Neutrophil (primary cell): ENCODE measurements around the gene FAM3D.

Source experiments
- H3K27ac ChIP-seq: fragments of 200-600 bp; sonication (generic); 2 replicates; pipeline ENCODE4 v1.5.1; 2016; ENCODE audit warnings: mild to moderate bottlenecking, moderate library complexity
- H3K27me3 ChIP-seq: fragments of 200-600 bp; sonication (generic); 2 replicates; pipeline ENCODE4 v1.6.0; 2016; ENCODE audit warnings: mild to moderate bottlenecking
- H3K36me3 ChIP-seq: fragments of 200-600 bp; sonication (generic); 2 replicates; pipeline ENCODE4 v1.5.1; 2017
- H3K4me1 ChIP-seq, 2 experiments: fragments of 200-600 bp in 1 of 2; sonication (generic) in 1 of 2; 1 replicate in 1 of 2; 2 replicates in 1 of 2; pipeline versions ENCODE4 v1.5.1 to v1.6.1; 2013 to 2016; ENCODE audit warnings: low read depth in 1 of 2, low read length in 1 of 2, mild to moderate bottlenecking in 1 of 2, moderate library complexity in 1 of 2; ENCODE audit not compliant: control insufficient read depth in 1 of 2, insufficient read depth in 1 of 2
- H3K4me3 ChIP-seq, 2 experiments: fragments of 200-600 bp in 1 of 2; sonication (generic) in 1 of 2; 1 replicate in 1 of 2; 2 replicates in 1 of 2; pipeline ENCODE4 v1.5.1; 2013 to 2016; ENCODE audit warnings: low read depth in 1 of 2, low read length in 1 of 2, mild to moderate bottlenecking in 1 of 2, moderate library complexity in 1 of 2
- H3K9me3 ChIP-seq: fragments of 200-600 bp; sonication (generic); 2 replicates; pipeline ENCODE4 v1.5.1; 2016
- TF ChIP-seq, protein P1 (sequence below): fragments of 200-600 bp; sonication (generic); IDR thresholded peaks from 2 replicates; pipeline ENCODE4 v1.5.1; 2016; ENCODE audit warnings: antibody characterized with exemption

FAM3D gene

GRCh38 chr3:58664611-58665010, 2.0 kb downstream of the FAM3D start:
- Histone ChIP-seq H3K27ac (no peak overlapping the region), H3K4me3 (no peak overlapping the region), H3K4me1 (peaks cover 0 to 13% of the 10 kb centered on the region in 2 experiments), H3K9me3 (no peaks in the 10 kb centered on the region), H3K36me3 (no peaks in the 10 kb centered on the region), H3K27me3 (no peaks in the 10 kb centered on the region)
- TF ChIP-seq, protein P1, sequence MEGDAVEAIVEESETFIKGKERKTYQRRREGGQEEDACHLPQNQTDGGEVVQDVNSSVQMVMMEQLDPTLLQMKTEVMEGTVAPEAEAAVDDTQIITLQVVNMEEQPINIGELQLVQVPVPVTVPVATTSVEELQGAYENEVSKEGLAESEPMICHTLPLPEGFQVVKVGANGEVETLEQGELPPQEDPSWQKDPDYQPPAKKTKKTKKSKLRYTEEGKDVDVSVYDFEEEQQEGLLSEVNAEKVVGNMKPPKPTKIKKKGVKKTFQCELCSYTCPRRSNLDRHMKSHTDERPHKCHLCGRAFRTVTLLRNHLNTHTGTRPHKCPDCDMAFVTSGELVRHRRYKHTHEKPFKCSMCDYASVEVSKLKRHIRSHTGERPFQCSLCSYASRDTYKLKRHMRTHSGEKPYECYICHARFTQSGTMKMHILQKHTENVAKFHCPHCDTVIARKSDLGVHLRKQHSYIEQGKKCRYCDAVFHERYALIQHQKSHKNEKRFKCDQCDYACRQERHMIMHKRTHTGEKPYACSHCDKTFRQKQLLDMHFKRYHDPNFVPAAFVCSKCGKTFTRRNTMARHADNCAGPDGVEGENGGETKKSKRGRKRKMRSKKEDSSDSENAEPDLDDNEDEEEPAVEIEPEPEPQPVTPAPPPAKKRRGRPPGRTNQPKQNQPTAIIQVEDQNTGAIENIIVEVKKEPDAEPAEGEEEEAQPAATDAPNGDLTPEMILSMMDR = no peak

DNA sequence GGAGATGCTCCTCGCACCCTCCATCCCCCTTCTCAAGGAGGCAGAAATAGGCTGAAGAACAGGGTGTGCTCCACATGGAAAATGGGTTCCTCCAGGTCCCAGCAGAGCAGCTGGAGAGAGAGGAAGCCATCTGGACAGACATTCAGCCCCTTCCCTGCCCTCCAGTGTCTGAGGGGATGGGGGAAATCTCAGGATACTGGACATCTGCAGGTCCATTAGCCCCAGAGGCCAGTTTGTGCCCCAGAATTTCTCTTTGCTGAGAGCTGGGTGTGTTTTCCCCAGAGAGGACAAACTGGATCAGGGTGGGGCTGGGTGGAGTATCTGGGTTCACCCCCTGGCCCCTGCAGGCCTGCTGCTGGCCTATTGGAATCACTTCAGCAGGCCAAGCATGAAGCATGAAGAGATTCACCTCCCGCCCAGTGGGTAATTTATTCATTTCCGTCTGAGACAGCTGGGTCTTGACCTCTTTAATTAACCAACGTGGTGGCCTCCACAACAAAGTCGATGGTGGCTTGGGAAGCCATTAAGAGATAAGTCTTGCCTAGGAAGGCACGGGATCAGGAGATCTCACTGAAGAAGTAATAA, 4.6 kb downstream of the FAM3D start:
- H3K4me1 ChIP-seq = peaks cover 0 to 6% of the 10 kb centered on the region in 2 experiments
- TF ChIP-seq, protein P1 = no peak
- H3K36me3 ChIP-seq = no peaks in the 10 kb centered on the region
- no peak overlapping the region for H3K4me3 ChIP-seq
- H3K27me3 ChIP-seq = no peaks in the 10 kb centered on the region
- no peak overlapping the region for H3K27ac ChIP-seq
- no peaks in the 10 kb centered on the region for H3K9me3 ChIP-seq

GRCh38 chr3:58660998-58661397, 5.6 kb downstream of the FAM3D start:
- Histone ChIP-seq H3K9me3 (no peaks in the 10 kb centered on the region), H3K36me3 (no peaks in the 10 kb centered on the region), H3K4me3 (no peak overlapping the region), H3K4me1 (no peaks in the 10 kb centered on the region), H3K27me3 (no peaks in the 10 kb centered on the region), H3K27ac (no peak overlapping the region)
- TF ChIP-seq, protein P1 = no peak

DNA sequence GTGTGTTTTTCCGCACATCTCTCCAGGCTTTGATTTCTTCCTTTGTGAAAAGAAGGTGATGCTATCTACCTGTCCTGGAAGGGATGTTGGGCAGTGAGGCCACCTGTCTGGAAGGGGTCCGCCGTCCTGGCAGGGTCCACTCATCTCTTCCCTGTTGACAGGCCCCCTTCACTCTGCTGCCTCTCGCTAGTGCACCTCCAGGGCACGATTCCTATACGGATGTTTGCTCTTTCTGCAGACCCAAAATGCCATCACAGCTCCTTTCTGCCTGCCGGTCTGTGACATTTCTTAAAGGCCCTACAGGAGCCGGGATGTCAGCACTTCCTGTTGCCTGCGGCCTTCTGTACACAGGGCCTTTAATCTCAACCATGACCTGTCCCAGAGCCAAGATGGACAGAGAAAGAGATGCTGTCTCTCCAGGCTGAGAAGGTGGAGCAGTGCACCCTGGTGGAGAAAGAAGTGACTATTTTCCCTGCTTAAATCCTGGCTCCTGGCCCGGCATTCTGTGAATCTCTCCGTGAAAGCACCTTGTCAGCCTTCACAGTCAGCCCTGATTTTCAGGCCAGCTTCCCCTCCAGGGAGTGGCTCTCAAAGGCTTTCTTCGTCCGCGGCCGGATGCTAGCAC, 7.4 kb downstream of the FAM3D start:
- TF ChIP-seq, protein P1 = no peak
- Histone ChIP-seq H3K4me3 (no peak overlapping the region), H3K27me3 (no peaks in the 10 kb centered on the region), H3K4me1 (no peaks in the 10 kb centered on the region), H3K27ac (no peak overlapping the region), H3K9me3 (no peaks in the 10 kb centered on the region), H3K36me3 (no peaks in the 10 kb centered on the region)

DNA sequence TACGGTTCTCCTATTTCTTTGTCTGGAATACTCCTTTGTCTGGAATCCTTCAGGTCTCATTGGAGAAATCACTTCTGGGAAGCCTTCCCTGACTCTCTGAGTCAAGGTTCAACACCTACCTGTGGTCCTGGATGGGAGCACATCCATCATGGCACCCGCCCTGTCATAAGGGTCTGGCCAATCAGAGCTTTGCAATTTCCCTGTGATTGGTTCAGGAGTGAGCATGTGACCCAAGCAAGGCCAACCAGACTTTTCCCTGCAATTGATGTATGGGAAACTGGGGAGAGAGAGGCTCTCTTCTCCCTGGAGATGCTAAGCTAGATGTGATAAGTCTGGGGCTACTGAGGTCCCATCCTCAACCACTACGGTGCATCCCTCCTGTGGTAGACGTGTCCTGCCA, 8.1 kb downstream of the FAM3D start:
- Histone ChIP-seq H3K36me3 (no peaks in the 10 kb centered on the region), H3K27ac (no peak overlapping the region), H3K9me3 (no peaks in the 10 kb centered on the region), H3K4me1 (no peaks in the 10 kb centered on the region), H3K4me3 (no peak overlapping the region), H3K27me3 (no peaks in the 10 kb centered on the region)
- TF ChIP-seq, protein P1 = no peak
